Hepatic stellate cell (primary cell): Measurements from ENCODE around the gene LIAS.
"Not testable (repeated sequence)": the region's sequence is repeated elsewhere in the genome, so short reads cannot be mapped to it uniquely, and the experiment has no call there.

Experiments
- DNase-seq: peaks from one replicate; pipeline ENCODE4 v3.0.0; 2011; ENCODE audit warnings: low spot score

LIAS gene

DNA sequence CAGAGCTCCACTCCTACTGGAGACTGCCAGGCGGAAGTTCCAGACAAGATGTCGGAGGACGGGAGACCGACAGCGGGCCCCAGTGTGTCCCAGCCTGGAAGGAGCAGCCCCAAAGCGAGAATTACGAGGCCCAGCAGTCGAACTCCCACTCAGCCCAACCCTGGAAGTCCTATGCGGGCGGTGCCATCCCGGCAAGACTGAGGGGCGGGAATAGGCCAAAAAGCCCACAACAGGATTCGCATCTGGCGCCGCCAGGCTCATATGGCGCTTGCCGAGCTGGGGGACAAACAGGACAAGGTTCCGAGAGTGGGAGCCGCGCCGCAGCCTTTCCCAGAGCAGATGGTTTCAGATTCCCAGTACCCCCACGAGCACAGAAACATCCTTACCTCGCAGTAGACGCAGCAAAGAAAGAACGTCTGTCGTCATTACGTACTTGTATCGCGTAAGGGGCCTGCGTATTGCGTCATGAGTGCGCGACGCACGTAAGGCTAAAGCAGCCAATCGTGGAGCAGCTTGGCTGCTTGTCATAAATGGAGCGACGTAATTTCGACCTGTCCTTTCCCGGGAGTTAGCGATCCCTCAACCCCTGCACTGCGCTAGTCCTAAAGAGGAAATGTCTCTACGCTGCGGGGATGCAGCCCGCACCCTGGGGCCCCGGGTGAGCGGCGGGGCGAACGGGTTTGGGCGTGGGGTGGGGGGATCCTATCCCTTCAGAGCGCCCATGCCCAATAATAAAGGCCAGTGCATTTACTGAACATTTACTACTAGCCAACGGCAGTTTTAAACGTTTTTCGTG, at the start of gene LIAS, which contains the start of gene RPL9:
Gene LIAS, plus strand, starts transcription at position 552 of the 796 bp plus-strand sequence. Its CDS starts 62 bp downstream, at position 614.
Gene RPL9, minus strand, starts transcription at position 418 of the 796 bp plus-strand sequence. CDS start 483 bp downstream, outside the sequence.
- DNase-seq: peak; percentile 95

DNA sequence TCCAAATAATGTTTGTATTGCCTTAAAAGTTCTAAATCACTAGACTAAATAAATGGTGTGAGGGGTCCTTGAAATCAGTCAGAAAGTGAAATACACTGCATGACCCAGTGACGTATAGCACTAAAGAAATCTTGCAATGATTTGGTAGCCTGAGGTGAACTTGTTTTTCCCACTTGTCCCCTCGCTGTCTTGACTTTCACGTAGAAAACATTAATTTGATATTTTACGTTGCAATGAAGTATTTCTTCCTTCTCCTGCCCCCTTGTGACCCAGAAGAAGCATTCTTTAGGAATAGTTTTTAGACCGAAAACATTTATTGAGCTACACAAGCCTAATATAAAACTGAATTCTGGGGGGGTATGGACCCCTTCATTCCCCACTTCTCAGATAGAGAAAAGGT, 48.4 kb upstream of the LIAS start:
- DNase-seq: no peak

DNA sequence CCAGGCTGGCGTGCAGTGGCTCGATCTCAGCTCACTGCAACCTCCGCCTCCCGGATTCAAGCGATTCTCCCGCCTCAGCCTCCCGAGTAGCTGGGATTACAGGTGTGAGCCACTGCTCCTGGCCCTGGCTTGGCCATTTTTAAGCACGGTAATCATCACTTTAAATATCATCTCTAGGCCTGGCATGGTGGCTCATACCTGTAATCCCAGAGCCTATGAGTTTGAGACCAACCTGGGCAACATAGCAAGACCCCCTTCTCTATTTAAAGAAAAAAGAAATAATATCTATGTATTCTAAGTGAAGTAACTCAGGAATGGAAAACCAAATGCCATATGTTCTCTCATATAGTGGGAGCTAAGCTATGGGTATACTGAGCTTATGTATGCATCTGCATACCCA, 47.3 kb upstream of the LIAS start:
- DNase-seq: not testable (repeated sequence)

DNA sequence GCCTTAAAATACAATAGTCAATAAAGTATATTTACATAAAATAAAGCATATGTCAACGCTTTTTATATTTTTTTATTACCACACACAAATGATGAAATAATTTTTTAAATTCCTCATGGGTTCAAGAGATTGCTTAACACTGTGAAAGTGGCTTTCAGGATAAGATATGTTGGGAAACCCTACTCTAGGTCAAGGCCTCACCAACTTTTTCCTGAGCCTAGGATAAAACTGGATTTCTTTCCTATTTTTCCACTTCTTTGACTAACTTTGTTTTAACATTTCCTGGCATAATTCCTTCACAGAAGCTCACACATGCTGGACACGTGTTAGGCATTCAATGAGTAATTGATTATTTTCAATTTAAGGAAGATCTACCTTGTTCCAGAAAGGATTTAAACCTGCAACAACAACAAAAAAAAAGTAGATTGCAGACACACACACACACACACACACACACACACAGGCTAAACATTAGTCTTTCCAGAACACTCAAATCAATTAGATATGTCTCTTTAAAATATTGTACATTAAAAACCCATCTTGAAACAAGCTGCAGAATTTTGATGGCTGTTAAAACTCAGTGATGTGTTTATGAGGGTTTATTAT, 43.1 kb upstream of the LIAS start:
- DNase-seq: no peak

DNA sequence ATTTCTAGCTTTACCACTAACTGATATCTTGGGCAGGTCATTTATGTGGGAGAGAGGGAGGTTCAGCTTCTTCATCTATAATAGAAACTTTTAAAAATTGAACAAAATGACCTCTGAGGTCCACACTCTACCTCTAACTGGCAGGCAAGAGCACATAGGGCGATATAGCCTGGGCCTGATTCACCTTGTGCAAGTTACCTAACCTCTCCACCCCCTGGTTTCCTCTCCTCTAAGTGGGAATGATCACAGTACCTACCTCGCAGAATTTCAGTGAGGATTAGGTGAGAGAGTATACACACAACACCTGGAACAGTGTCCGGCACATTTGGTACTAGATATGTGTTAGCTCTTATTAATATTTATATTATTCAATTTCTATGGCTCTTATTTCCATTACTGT, 36.6 kb upstream of the LIAS start:
- DNase-seq: no peak

DNA sequence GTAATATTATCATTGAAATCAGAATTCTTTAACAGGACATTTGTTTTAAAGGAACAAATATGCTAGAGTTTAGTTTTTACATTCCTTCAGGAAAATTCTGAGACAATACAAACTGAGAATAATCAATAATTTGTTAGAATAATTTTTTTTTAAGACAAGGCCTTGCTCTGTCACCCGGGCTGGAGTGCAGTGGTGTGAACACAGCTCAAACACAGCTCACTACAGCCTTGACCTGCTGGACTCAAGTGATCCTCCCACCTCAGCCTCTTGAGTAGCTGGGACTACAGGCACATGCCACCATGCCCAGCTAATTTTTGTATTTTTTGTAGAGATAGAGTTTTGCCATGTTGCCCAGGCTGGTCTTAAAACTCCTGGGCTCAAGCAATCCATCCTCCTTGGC, 33.6 kb upstream of the LIAS start:
- DNase-seq: not testable (repeated sequence)

DNA sequence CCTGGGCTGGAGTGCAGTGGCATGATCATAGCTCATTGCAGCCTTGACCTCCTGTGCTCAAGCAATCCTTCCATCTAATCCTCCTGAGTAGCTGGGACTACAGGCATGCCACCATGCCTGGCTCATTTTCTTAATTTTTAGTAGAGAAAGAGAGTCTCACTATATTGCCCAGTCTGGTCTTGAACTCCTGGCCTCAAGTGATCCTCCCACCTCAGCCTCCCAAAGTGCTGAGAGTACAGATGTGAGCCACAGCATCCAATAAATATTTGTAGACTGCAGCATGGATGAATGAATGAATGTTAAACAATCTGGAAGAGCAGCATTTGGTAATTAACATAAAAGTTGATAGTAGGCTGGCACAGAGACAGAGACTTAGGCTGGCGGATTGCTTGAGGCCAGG, 32.1 kb upstream of the LIAS start:
- DNase-seq: no peak

DNA sequence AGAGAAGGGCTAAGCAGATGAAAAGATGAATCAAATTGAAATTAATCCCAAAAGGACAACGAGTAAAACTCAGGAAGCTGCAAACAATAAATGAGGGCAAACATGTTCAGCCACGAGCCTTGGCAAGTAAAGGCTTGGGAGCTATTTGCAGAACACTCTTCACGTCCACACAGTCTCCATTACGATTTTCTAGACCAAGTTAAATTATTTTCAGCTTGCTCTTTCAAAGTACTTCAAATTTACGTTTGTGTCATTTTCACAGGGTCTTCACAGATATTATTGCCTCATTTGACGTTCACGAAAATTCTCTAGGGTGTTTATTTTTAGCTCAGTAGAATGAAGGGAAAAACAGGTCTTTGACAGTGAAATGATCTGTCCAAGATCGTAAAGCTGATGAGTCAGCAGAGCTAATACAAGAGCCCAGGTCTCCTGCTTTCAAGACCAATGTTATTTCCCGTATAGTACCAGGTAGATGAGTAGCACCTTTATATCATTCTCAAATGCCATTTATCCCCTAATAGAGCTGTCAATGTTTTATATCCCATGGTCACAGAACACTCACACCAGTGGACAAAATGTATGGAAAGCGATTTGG, 31.2 kb upstream of the LIAS start:
- no peak for DNase-seq

DNA sequence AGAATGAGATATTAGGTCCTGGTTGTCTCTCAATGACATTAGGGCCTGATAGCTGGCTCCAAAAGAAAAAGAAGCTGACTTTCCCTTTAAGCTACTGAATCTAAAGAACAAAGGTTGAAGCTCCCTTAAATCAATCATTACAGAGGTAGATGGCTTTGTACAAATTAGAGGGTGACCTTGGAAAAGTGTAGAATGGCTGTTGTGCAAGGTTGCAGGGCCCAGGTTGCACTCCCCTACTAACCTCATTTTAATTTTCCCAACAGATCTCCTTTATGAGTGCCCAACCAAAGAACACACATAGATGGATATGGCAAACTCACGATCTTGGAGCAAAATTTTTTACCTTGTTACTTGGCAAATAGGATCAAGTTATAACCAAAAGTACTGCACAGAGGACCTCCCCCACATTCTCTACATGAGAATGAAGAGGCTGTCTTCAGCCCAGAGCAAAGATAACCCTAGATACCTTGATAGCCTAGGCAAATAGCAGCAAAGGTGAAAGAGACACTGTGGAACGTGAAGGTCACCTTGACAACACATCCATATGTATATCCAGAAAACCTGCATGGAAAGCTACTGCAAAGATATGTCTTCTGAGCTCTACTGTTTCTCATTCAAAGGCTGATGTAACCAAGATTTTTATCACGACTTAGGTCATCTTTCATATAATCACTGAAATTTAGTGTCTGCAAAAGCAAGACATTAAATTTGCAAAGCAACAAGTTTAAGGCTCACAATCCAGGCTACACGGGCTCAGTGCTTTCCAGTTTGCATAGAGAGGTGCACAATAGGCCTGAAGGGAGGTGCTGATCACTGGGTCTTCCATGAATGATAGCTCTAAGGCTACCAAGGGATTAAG, 29.2 kb upstream of the LIAS start:
- no peak for DNase-seq

DNA sequence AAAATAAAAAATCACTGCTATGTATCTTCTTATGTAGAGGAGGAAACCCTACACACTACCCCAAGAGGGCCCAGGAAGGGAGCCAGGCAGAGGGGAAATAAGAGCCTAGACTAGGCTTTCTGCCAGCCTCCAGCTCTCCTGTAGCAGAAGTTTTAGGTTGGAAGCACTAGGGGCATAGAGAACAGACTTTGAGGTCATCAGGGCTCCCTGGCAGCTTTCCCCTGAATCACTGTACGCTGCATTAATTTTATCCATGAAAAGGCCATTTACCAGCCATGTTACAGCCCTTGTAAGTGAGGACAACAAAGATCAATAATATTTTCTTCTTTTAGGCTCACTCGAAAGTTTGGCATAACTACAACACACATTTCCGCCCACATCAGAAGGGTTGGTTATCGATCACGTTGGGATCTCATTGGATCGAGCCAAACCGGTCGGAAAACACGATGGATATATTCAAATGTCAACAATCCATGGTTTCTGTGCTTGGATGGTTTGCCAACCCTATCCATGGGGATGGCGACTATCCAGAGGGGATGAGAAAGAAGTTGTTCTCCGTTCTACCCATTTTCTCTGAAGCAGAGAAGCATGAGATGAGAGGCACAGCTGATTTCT, 24.9 kb upstream of the LIAS start:
- DNase-seq: no peak

DNA sequence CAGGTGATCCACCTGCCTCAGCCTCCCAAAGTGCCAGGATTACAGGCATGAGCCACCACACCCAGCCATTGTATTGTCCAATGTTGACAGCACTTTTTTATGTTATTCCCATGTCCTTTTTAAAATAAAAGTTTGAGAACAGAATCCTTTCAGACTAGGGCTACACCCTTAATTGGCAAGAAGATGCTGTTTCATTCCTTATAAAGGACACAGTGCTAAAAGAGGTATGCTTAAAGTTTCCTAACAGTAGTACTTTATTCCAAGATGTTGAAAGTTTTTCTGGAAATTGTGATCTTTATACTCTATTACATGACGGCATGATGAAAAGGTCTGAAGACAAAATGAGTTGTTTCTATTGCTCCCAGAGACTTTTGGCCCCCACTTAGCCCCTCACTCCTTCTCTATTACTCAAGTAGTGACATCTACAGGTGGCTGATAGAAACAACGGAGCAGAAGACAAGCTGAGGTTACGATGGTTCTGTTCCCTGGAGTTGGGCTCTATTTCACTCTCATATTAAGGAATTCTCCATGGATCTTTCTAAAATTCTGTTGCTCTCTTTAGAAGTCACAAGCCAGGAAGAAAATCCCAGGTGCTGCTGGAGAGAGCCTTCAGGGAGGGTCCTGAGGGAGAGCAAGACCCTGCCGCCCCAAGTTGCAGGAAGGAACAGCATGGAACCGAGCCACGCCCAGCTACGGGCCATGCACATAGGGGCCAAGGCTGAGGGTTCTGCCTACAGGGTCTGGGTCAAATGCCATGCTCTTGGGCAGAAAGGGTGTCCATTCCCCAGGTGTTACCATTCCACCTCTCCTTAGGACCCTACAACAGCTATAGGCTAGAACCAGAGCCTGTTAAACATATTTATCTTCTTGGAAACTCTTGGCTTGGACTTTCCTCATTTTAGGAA, 22.9 kb upstream of the LIAS start:
- no peak for DNase-seq

DNA sequence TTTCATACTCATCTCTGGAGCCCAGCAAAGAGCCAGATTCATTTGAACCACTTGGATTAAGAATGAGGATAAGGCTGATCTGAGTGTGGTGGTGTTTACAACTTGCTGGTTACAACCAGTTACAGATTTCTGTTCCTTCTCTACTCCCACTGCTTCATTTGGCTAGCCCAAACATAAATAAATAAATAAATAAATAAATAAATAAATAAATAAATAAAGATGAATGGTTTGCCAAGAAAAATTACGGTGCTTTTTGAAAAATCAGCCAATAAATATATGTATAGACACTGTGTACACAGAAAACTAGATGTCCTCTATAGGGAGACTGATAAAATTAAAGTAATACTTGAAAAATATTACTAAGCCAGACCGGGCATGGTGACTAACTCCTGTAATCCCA, 17.3 kb upstream of the LIAS start:
- no peak for DNase-seq

DNA sequence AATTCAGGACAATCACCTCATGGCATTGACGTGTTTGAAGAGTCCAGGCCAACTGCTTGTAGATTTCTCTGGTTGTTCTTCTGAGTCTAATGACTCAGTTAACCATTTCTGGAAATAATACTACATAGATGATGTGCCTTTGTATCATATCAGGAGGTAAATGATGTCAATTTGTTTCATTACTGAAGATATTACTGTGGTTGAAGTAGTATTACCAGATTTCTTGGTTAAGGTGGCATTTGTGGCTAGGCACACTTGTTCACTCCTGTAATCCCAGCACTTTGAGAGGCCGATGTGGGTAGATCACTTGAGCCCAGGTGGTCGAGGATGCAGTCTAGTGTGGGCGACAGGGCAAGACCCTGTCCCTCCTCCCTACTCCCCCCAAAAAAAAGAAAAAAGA, 15.9 kb upstream of the LIAS start:
- no peak for DNase-seq

DNA sequence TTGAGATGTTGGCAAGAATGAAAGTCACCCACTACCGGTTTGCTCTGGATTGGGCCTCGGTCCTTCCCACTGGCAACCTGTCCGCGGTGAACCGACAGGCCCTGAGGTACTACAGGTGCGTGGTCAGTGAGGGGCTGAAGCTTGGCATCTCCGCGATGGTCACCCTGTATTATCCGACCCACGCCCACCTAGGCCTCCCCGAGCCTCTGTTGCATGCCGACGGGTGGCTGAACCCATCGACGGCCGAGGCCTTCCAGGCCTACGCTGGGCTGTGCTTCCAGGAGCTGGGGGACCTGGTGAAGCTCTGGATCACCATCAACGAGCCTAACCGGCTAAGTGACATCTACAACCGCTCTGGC, 12.4 kb upstream of the LIAS start:
- DNase-seq: no peak

DNA sequence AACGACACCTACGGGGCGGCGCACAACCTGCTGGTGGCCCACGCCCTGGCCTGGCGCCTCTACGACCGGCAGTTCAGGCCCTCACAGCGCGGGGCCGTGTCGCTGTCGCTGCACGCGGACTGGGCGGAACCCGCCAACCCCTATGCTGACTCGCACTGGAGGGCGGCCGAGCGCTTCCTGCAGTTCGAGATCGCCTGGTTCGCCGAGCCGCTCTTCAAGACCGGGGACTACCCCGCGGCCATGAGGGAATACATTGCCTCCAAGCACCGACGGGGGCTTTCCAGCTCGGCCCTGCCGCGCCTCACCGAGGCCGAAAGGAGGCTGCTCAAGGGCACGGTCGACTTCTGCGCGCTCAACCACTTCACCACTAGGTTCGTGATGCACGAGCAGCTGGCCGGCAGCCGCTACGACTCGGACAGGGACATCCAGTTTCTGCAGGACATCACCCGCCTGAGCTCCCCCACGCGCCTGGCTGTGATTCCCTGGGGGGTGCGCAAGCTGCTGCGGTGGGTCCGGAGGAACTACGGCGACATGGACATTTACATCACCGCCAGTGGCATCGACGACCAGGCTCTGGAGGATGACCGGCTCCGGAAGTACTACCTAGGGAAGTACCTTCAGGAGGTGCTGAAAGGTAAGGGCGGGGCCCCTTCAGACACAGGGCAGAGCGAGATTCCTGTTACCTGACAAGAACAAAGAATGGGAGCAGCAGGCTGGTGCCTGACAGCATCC, 11.8 kb upstream of the LIAS start:
- DNase-seq: no peak

DNA sequence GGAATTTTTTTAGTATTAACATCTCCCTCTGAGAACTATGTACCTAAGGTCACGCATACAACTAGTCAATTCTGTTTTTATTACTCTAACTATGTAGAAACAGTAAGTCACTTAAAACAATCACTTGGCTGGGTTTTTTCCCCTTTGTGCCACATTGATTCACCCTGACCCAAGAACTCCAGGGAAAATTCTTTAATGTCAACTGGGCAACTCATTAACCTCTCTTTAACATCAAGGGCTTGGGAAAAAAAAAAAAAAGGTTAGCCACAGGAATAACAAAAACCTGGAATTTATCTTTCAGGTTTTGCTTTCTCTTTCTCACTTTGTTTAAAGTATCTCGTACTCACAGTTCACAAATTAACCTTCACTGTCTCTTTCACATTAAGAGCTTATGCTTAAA, 8.2 kb upstream of the LIAS start:
- DNase-seq: no peak

DNA sequence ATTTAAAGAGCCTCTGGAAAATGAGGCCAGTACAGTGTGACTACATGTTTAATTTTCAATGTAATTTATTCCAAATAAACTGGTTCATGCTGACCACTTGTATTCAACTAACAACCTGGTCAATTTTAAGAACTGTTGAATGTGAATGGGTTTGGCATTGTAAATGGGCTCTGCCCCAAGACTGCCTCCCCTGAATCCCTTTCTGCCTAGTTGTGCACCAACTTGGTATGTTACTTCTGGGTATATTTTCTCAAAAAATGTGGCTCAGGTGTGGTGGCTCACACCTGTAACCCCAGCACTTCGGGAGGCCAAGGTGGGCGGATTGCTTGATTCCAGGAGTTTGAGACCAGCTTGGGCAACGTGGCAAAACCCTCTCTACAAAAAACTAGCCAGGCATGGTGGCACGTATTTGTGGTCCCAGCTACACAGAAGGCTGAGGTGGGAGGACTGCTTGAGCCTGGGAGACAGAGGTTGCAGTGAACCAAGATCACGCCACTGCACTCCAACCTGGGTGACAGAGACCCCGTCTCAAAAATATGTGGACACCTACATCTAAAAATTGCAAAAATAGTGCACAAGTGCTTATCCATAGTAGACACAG, 7.3 kb upstream of the LIAS start:
- no peak for DNase-seq

DNA sequence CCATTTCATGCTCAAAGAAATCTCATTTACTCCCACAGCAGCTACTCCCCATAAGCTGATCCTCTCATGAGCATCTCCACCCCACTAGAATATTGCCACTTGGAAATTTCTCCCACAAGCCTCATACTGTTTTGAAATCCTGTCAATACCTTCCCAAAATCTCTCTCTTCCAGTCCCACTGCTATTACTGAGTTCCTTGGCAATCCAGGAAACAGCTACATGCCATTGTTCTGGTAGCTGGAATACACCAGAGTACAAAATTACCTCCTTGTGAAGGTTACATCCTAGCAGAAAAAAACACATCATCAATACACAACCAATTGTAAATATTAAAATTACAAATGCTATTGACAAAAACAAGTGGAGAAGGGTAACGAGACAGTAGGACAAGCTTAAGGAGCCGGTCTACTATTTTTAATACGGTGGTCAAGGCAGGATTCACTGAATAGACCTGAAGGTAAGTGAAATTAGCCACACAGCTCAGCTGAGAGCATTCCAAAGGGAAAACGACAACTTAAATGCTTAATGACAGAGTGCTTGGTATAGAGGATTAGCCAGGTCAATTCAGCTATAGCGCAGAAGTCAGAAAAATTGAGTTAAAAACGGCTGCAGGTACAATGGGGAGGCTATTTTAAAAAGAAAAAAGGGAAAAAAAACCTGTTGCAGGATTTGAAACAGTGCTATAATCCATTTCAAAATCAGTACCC, 6.5 kb upstream of the LIAS start:
- no peak for DNase-seq
